ENCODE results near the gene EGFLAM.

GRCh38 chr5:38291355-38291754 is 33.0 kb downstream of the EGFLAM start:
- no peak for TF ChIP-seq CTCF (conservative IDR thresholded peaks at IDR 0.05; ENCODE audit: low read depth in 2 of 2)
- TF ChIP-seq JUNB (IDR thresholded peaks at IDR 0.05; ENCODE audit: unreplicated experiment), result no peak
- no peak for TF ChIP-seq EZH2phosphoT487 (IDR thresholded peaks at IDR 0.05; ENCODE audit: unreplicated experiment)
- no peak for TF ChIP-seq EZH2 (IDR thresholded peaks at IDR 0.05; ENCODE audit: low read depth, unreplicated experiment)
- TF ChIP-seq POLR2AphosphoS5 (IDR thresholded peaks at IDR 0.05; ENCODE audit: low read depth), result no peak

Measured in GM23338 (cell line).